GM23338 (cell line): ENCODE results near the gene DHX29. TPM values are rescaled to one million over a fixed set of nuclear protein-coding genes. Genes with fewer than 3 reads are reported as not detected.

Source experiments
- ATAC-seq: fragments of 200-7000 bp; cut with Tn5 transposase; 3 replicates; pipeline ENCODE4 v1.9.1; 2020
- DNase-seq: peaks from one replicate; pipeline ENCODE4 v3.0.0-alpha.2; 2015; ENCODE audit warnings: low spot score
- H2AFZ ChIP-seq: fragments of 200-600 bp; sonication (generic); 2 replicates; pipeline ENCODE4 v1.8.0; 2016; ENCODE audit warnings: antibody characterized with exemption, mild to moderate bottlenecking, moderate library complexity
- H3F3A ChIP-seq: fragments of 200-600 bp; sonication (generic); replicated peaks from 2 replicates; pipeline ENCODE4 v1.8.0; 2017; ENCODE audit warnings: antibody characterized with exemption, mixed run types, low read depth
- H3K27ac ChIP-seq: fragments of 200-600 bp; sonication (generic); 2 replicates; pipeline ENCODE4 v1.6.1; 2016; ENCODE audit warnings: low read depth
- H3K27me3 ChIP-seq: fragments of 200-600 bp; sonication (generic); 2 replicates; pipeline ENCODE4 v1.8.0; 2016; ENCODE audit warnings: mild to moderate bottlenecking, mixed run types, moderate library complexity; ENCODE audit not compliant: insufficient read depth
- H3K36me3 ChIP-seq: fragments of 200-600 bp; sonication (generic); 2 replicates; pipeline ENCODE4 v1.8.0; 2016; ENCODE audit warnings: mild to moderate bottlenecking; ENCODE audit not compliant: insufficient read depth
- H3K4me1 ChIP-seq: fragments of 200-600 bp; sonication (generic); 2 replicates; pipeline ENCODE4 v1.8.0; 2016; ENCODE audit warnings: mild to moderate bottlenecking, moderate library complexity; ENCODE audit not compliant: insufficient read depth
- H3K4me2 ChIP-seq: fragments of 200-600 bp; sonication (generic); 2 replicates; pipeline ENCODE4 v1.7.1; 2017; ENCODE audit warnings: mixed run types
- H3K4me3 ChIP-seq: fragments of 200-600 bp; sonication (generic); 2 replicates; pipeline ENCODE4 v1.6.1; 2016; ENCODE audit warnings: mixed run types
- H3K79me2 ChIP-seq: fragments of 200-600 bp; sonication (generic); replicated peaks from 2 replicates; pipeline ENCODE4 v1.8.0; 2017; ENCODE audit warnings: mild to moderate bottlenecking; ENCODE audit not compliant: insufficient read depth
- H3K9me2 ChIP-seq: fragments of 200-600 bp; sonication (generic); 2 replicates; pipeline ENCODE4 v1.8.0; 2017; ENCODE audit not compliant: insufficient read depth
- H4K20me1 ChIP-seq: fragments of 200-600 bp; sonication (generic); replicated peaks from 2 replicates; pipeline ENCODE4 v1.8.0; 2017; ENCODE audit warnings: mild to moderate bottlenecking; ENCODE audit not compliant: insufficient read depth
- H3K27ac Mint-ChIP-seq: 2 replicates; pipeline ENCODE4 v1.8.0; 2020; ENCODE audit warnings: inconsistent platforms, mild to moderate bottlenecking, moderate library complexity, mixed read lengths
- H3K27me3 Mint-ChIP-seq: 3 replicates; pipeline ENCODE4 v1.8.0; 2022; ENCODE audit warnings: low read depth, mild to moderate bottlenecking, moderate library complexity, mixed read lengths, inconsistent platforms; ENCODE audit not compliant: insufficient read depth, poor library complexity
- H3K36me3 Mint-ChIP-seq: 3 replicates; pipeline ENCODE4 v1.8.0; 2021; ENCODE audit warnings: low read depth, mild to moderate bottlenecking, inconsistent platforms, moderate library complexity, mixed read lengths
- H3K4me1 Mint-ChIP-seq: 3 replicates; pipeline ENCODE4 v1.8.0; 2020; ENCODE audit warnings: mild to moderate bottlenecking, inconsistent platforms, mixed read lengths
- H3K4me3 Mint-ChIP-seq: 3 replicates; pipeline ENCODE4 v1.8.0; 2021; ENCODE audit warnings: moderate library complexity, mild to moderate bottlenecking, inconsistent platforms, mixed read lengths
- H3K9me3 Mint-ChIP-seq: 3 replicates; pipeline ENCODE4 v1.8.0; 2020; ENCODE audit warnings: moderate library complexity, mild to moderate bottlenecking, inconsistent platforms, mixed read lengths
- CREB1 ChIP-seq: fragments of 250-450 bp; sonication (Bioruptor Pico); IDR thresholded peaks from 2 replicates; pipeline ENCODE4 v1.5.0; 2020; ENCODE audit warnings: low read depth, mild to moderate bottlenecking, moderate library complexity
- ETS1 ChIP-seq: IDR thresholded peaks from 2 replicates; pipeline ENCODE4 v1.6.1; 2016; ENCODE audit warnings: antibody characterized with exemption
- EZH2 ChIP-seq: fragments of 200-600 bp; sonication (generic); IDR thresholded peaks from one replicate; pipeline ENCODE4 v1.8.0; 2017; ENCODE audit warnings: antibody characterized with exemption, mild to moderate bottlenecking, low read depth; ENCODE audit not compliant: unreplicated experiment
- EZH2phosphoT487 ChIP-seq: fragments of 200-600 bp; sonication (generic); IDR thresholded peaks from one replicate; pipeline ENCODE4 v1.8.1; 2018; ENCODE audit warnings: antibody characterized with exemption; ENCODE audit not compliant: unreplicated experiment
- JUNB ChIP-seq: IDR thresholded peaks from one replicate; pipeline ENCODE4 v1.6.1; 2016; ENCODE audit warnings: antibody characterized with exemption; ENCODE audit not compliant: unreplicated experiment
- NANOG ChIP-seq: IDR thresholded peaks from 2 replicates; pipeline ENCODE4 v1.6.1; 2016; ENCODE audit warnings: antibody characterized with exemption, borderline replicate concordance
- POLR2AphosphoS5 ChIP-seq: IDR thresholded peaks from 2 replicates; pipeline ENCODE4 v1.6.1; 2016; ENCODE audit warnings: antibody characterized with exemption, low read depth
- REST ChIP-seq: IDR thresholded peaks from one replicate; pipeline ENCODE4 v1.6.1; 2018; ENCODE audit warnings: antibody characterized with exemption; ENCODE audit not compliant: unreplicated experiment
- STAT1 ChIP-seq: IDR thresholded peaks from one replicate; pipeline ENCODE4 v1.6.1; 2016; ENCODE audit warnings: antibody characterized with exemption; ENCODE audit not compliant: unreplicated experiment
- ZNF114 ChIP-seq: fragments of 250-450 bp; sonication (Bioruptor Pico); IDR thresholded peaks from 2 replicates; pipeline ENCODE4 v1.5.0; 2020; ENCODE audit warnings: mild to moderate bottlenecking, moderate library complexity
- ZNF331 ChIP-seq: fragments of 250-450 bp; sonication (Bioruptor Pico); IDR thresholded peaks from 2 replicates; pipeline ENCODE4 v1.5.0; 2020; ENCODE audit warnings: low read depth, mild to moderate bottlenecking, moderate library complexity
- polyA plus RNA-seq: library from polyadenylated mRNA; unstranded; fragments of >200 nt; fragmentation: Nextera tagmentation; extraction: Ambion mirVana; gene quantifications from 2 replicates; pipeline ENCODE4 v1.2.1, GENCODE V29; 2016
- total RNA-seq: library from RNA; depleted of rRNA; stranded (reverse); fragments of >200 nt; shearing (Covaris generic); gene quantifications from 2 replicates; pipeline ENCODE4 v1.2.3, GENCODE V29; 2014
- TF ChIP-seq, protein P1 (sequence below), 2 experiments: fragments of 200-600 bp in 1 of 2; sonication (generic) in 1 of 2; conservative IDR thresholded peaks; 2 replicates each; pipeline versions ENCODE4 v1.5.1 to v1.6.1; 2016 to 2017; ENCODE audit warnings: antibody characterized with exemption in 2 of 2, low read depth in 2 of 2, mild to moderate bottlenecking in 2 of 2, moderate library complexity in 1 of 2
- TF ChIP-seq, protein P2 (sequence below): fragments of 250-450 bp; sonication (Bioruptor Pico); IDR thresholded peaks from 2 replicates; pipeline ENCODE4 v1.5.0; 2020; ENCODE audit warnings: mild to moderate bottlenecking, moderate library complexity

Gene DHX29
- total and polyA plus RNA-seq, 2 experiments from 2014 or later, result 34.6 to 137 TPM

DNA sequence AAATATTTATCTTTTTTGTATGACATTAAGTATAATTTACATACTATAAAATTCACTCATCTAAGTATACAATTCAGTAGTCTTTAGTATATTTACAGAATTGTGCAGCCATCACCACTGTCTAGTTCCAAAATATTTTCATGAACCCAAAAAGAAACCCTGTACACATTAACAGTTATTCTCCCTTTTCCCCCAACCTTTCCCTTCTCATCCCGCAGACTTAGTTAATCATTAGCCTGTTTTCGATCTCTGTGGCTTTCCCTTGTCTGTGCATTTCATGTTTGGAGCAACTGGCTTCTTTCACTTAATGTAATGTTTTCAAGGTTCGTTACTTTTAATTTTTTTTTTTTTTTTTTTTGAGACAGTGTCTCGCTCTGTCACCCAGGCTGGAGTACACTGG is 37.8 kb upstream of the DHX29 start:
- H3K36me3 ChIP-seq, result peaks cover 43% of the 10 kb centered on the region

More for the DNA sequence above, 37.8 kb upstream of the DHX29 start:
- H3K36me3 Mint-ChIP-seq, result peaks cover 78% of the 10 kb centered on the region
- TF ChIP-seq NANOG (no peak), ZNF331 (CRISPR knock-in tag) (no peak), STAT1 (no peak), REST (no peak), ETS1 (no peak), POLR2AphosphoS5 (no peak), EZH2phosphoT487 (no peak), EZH2 (no peak), JUNB (no peak), CREB1 (CRISPR knock-in tag) (no peak), ZNF114 (CRISPR knock-in tag) (no peak)
- TF ChIP-seq, protein P1, sequence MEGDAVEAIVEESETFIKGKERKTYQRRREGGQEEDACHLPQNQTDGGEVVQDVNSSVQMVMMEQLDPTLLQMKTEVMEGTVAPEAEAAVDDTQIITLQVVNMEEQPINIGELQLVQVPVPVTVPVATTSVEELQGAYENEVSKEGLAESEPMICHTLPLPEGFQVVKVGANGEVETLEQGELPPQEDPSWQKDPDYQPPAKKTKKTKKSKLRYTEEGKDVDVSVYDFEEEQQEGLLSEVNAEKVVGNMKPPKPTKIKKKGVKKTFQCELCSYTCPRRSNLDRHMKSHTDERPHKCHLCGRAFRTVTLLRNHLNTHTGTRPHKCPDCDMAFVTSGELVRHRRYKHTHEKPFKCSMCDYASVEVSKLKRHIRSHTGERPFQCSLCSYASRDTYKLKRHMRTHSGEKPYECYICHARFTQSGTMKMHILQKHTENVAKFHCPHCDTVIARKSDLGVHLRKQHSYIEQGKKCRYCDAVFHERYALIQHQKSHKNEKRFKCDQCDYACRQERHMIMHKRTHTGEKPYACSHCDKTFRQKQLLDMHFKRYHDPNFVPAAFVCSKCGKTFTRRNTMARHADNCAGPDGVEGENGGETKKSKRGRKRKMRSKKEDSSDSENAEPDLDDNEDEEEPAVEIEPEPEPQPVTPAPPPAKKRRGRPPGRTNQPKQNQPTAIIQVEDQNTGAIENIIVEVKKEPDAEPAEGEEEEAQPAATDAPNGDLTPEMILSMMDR (conservative IDR thresholded peaks at IDR 0.05; ENCODE audit: low read depth in 2 of 2), result no peak
- TF ChIP-seq, protein P2, sequence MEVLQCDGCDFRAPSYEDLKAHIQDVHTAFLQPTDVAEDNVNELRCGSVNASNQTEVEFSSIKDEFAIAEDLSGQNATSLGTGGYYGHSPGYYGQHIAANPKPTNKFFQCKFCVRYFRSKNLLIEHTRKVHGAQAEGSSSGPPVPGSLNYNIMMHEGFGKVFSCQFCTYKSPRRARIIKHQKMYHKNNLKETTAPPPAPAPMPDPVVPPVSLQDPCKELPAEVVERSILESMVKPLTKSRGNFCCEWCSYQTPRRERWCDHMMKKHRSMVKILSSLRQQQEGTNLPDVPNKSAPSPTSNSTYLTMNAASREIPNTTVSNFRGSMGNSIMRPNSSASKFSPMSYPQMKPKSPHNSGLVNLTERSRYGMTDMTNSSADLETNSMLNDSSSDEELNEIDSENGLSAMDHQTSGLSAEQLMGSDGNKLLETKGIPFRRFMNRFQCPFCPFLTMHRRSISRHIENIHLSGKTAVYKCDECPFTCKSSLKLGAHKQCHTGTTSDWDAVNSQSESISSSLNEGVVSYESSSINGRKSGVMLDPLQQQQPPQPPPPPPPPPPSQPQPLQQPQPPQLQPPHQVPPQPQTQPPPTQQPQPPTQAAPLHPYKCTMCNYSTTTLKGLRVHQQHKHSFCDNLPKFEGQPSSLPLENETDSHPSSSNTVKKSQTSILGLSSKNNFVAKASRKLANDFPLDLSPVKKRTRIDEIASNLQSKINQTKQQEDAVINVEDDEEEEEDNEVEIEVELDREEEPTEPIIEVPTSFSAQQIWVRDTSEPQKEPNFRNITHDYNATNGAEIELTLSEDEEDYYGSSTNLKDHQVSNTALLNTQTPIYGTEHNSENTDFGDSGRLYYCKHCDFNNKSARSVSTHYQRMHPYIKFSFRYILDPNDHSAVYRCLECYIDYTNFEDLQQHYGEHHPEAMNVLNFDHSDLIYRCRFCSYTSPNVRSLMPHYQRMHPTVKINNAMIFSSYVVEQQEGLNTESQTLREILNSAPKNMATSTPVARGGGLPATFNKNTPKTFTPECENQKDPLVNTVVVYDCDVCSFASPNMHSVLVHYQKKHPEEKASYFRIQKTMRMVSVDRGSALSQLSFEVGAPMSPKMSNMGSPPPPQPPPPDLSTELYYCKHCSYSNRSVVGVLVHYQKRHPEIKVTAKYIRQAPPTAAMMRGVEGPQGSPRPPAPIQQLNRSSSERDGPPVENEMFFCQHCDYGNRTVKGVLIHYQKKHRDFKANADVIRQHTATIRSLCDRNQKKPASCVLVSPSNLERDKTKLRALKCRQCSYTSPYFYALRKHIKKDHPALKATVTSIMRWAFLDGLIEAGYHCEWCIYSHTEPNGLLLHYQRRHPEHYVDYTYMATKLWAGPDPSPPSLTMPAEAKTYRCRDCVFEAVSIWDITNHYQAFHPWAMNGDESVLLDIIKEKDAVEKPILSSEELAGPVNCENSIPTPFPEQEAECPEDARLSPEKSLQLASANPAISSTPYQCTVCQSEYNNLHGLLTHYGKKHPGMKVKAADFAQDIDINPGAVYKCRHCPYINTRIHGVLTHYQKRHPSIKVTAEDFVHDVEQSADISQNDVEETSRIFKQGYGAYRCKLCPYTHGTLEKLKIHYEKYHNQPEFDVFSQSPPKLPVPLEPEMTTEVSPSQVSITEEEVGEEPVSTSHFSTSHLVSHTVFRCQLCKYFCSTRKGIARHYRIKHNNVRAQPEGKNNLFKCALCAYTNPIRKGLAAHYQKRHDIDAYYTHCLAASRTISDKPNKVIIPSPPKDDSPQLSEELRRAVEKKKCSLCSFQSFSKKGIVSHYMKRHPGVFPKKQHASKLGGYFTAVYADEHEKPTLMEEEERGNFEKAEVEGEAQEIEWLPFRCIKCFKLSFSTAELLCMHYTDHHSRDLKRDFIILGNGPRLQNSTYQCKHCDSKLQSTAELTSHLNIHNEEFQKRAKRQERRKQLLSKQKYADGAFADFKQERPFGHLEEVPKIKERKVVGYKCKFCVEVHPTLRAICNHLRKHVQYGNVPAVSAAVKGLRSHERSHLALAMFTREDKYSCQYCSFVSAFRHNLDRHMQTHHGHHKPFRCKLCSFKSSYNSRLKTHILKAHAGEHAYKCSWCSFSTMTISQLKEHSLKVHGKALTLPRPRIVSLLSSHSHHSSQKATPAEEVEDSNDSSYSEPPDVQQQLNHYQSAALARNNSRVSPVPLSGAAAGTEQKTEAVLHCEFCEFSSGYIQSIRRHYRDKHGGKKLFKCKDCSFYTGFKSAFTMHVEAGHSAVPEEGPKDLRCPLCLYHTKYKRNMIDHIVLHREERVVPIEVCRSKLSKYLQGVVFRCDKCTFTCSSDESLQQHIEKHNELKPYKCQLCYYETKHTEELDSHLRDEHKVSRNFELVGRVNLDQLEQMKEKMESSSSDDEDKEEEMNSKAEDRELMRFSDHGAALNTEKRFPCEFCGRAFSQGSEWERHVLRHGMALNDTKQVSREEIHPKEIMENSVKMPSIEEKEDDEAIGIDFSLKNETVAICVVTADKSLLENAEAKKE, result no peak
- no peaks in the 10 kb centered on the region for H3K27me3 Mint-ChIP-seq
- Histone ChIP-seq H4K20me1 (no peaks in the 10 kb centered on the region), H3K9me2 (no peaks in the 10 kb centered on the region), H3F3A (peaks cover 8% of the 10 kb centered on the region), H3K79me2 (no peaks in the 10 kb centered on the region), H3K4me3 (no peak overlapping the region), H3K4me1 (no peaks in the 10 kb centered on the region), H3K4me2 (no peak overlapping the region), H2AFZ (no peak overlapping the region), H3K27ac (no peak overlapping the region), H3K27me3 (no peaks in the 10 kb centered on the region)
- no peak overlapping the region for H3K27ac Mint-ChIP-seq
- no peak for DNase-seq
- H3K4me1 Mint-ChIP-seq, result no peaks in the 10 kb centered on the region
- ATAC-seq, result no peak
- H3K9me3 Mint-ChIP-seq, result peaks cover 4% of the 10 kb centered on the region; the same call in 2 of the 3 replicates
- no peak overlapping the region for H3K4me3 Mint-ChIP-seq
